KOPT-K1 (cell line): ENCODE data around the gene ZNF761.
"Not testable (repeated sequence)": the region's sequence is repeated elsewhere in the genome, so short reads cannot be mapped to it uniquely, and the experiment has no call there.

ENCODE experiments used
- H3K27ac ChIP-seq: fragments of 200-600 bp; sonication (generic); 2 replicates; pipeline ENCODE4 v1.5.1; 2016; ENCODE audit warnings: antibody characterized with exemption, mild to moderate bottlenecking, low read depth, low read length; ENCODE audit not compliant: poor library complexity, severe bottlenecking
- H3K36me3 ChIP-seq: fragments of 200-600 bp; sonication (generic); 2 replicates; pipeline ENCODE4 v1.5.1; 2017; ENCODE audit warnings: antibody characterized with exemption, mild to moderate bottlenecking, low read length, moderate library complexity; ENCODE audit not compliant: insufficient read depth
- H3K9me3 ChIP-seq: fragments of 200-600 bp; sonication (generic); 2 replicates; pipeline ENCODE4 v1.5.1; 2017; ENCODE audit warnings: antibody characterized with exemption, low read length, mild to moderate bottlenecking; ENCODE audit not compliant: insufficient read depth, poor library complexity, severe bottlenecking

Gene ZNF761

GRCh38 chr19:53431399-53432087 lies at the start of gene ZNF761:
ZNF761 (plus strand) TSS chr19:53431984; CDS start chr19:53447269, 15,285 bp downstream.
- peaks cover 17% of the 10 kb centered on the region for H3K9me3 ChIP-seq
- H3K27ac ChIP-seq: peak within 1 kb of the TSS; percentile 75
- H3K36me3 ChIP-seq: peaks cover 32% of the 10 kb centered on the region

GRCh38 chr19:53388168-53388567 lies 43.6 kb upstream of the ZNF761 start:
- no peak overlapping the region for H3K27ac ChIP-seq
- peaks cover 70% of the 10 kb centered on the region for H3K9me3 ChIP-seq
- H3K36me3 ChIP-seq: peaks cover 37% of the 10 kb centered on the region

- H3K9me3 ChIP-seq: peaks cover 62% of the 10 kb centered on the region
- H3K27ac ChIP-seq: no peak overlapping the region
- peaks cover 31% of the 10 kb centered on the region for H3K36me3 ChIP-seq
Observed at GRCh38 chr19:53388904-53389303, 42.9 kb upstream of the ZNF761 start.

- Histone ChIP-seq H3K36me3 (peaks cover 24% of the 10 kb centered on the region), H3K27ac (no peak overlapping the region), H3K9me3 (peaks cover 56% of the 10 kb centered on the region)
Observed at GRCh38 chr19:53389571-53389970, 42.2 kb upstream of the ZNF761 start.

- peaks cover 52% of the 10 kb centered on the region for H3K9me3 ChIP-seq
- H3K36me3 ChIP-seq: peaks cover 20% of the 10 kb centered on the region
- no peak overlapping the region for H3K27ac ChIP-seq
Observed at GRCh38 chr19:53389978-53390377, 41.8 kb upstream of the ZNF761 start.

GRCh38 chr19:53394522-53394973 lies 37.2 kb upstream of the ZNF761 start:
- Histone ChIP-seq H3K9me3 (peaks cover 19% of the 10 kb centered on the region), H3K36me3 (peaks cover 13% of the 10 kb centered on the region), H3K27ac (peak overlapping the region; percentile 77)

GRCh38 chr19:53394974-53395839 lies 36.6 kb upstream of the ZNF761 start, which contains the start of gene ZNF765:
ZNF765 (plus strand) TSS chr19:53395149; CDS start chr19:53398016, 2,867 bp downstream.
- Histone ChIP-seq H3K9me3 (peaks cover 19% of the 10 kb centered on the region), H3K27ac (peak within 1 kb of the TSS; percentile 77), H3K36me3 (peaks cover 19% of the 10 kb centered on the region)

GRCh38 chr19:53395840-53396524 lies 35.8 kb upstream of the ZNF761 start:
- Histone ChIP-seq H3K9me3 (peaks cover 19% of the 10 kb centered on the region), H3K27ac (peak overlapping the region; percentile 77), H3K36me3 (peaks cover 27% of the 10 kb centered on the region)

- peaks cover 32% of the 10 kb centered on the region for H3K36me3 ChIP-seq
- no peak overlapping the region for H3K27ac ChIP-seq
- H3K9me3 ChIP-seq: peaks cover 19% of the 10 kb centered on the region
Observed at GRCh38 chr19:53396525-53396868, 35.3 kb upstream of the ZNF761 start.

- H3K9me3 ChIP-seq: peaks cover 33% of the 10 kb centered on the region
- H3K27ac ChIP-seq: not testable (repeated sequence)
- H3K36me3 ChIP-seq: peaks cover 46% of the 10 kb centered on the region
Observed at GRCh38 chr19:53397918-53398317, 33.9 kb upstream of the ZNF761 start.

GRCh38 chr19:53409505-53410204 lies 22.1 kb upstream of the ZNF761 start:
- peaks cover 77% of the 10 kb centered on the region for H3K36me3 ChIP-seq
- H3K9me3 ChIP-seq: peaks cover 100% of the 10 kb centered on the region
- no peak overlapping the region for H3K27ac ChIP-seq

- H3K36me3 ChIP-seq, H3K27ac ChIP-seq: not testable (repeated sequence)
- H3K9me3 ChIP-seq: peaks cover 12% of the 10 kb centered on the region
Observed at GRCh38 chr19:53420520-53421315, 11.1 kb upstream of the ZNF761 start.

- Histone ChIP-seq H3K9me3 (peaks cover 5% of the 10 kb centered on the region), H3K36me3 (no peaks in the 10 kb centered on the region), H3K27ac (no peak overlapping the region)
Observed at GRCh38 chr19:53422551-53422950, 9.2 kb upstream of the ZNF761 start.

GRCh38 chr19:53423074-53423473 lies 8.7 kb upstream of the ZNF761 start:
- H3K36me3 ChIP-seq, H3K9me3 ChIP-seq, H3K27ac ChIP-seq: not testable (repeated sequence)
